Stomach smooth muscle (tissue), 2 donors: ENCODE data around the gene ARHGEF1.

Experiments used
- H3K27ac ChIP-seq: one replicate; pipeline ENCODE4 v1.7.0; 2013; ENCODE audit warnings: mild to moderate bottlenecking, low read length, inconsistent platforms
- H3K27me3 ChIP-seq, 2 donors: one replicate each; pipeline ENCODE4 v1.7.0; 2013; ENCODE audit warnings: low read length in 2 of 2; ENCODE audit not compliant: insufficient read depth in 2 of 2, control insufficient read depth in 1 of 2
- H3K36me3 ChIP-seq, 2 donors: one replicate each; pipeline ENCODE4 v1.7.0; 2013; ENCODE audit warnings: low read length in 2 of 2; ENCODE audit not compliant: control insufficient read depth in 2 of 2, insufficient read depth in 2 of 2
- H3K4me1 ChIP-seq: one replicate; pipeline ENCODE4 v1.7.0; 2013; ENCODE audit warnings: low read length; ENCODE audit not compliant: control insufficient read depth, insufficient read depth
- H3K4me3 ChIP-seq, 2 donors: one replicate each; pipeline ENCODE4 v1.7.0; 2013; ENCODE audit warnings: low read length in 2 of 2
- H3K9ac ChIP-seq, 2 donors: one replicate each; pipeline ENCODE4 v1.7.0; 2013; ENCODE audit warnings: low read length in 2 of 2, mild to moderate bottlenecking in 1 of 2
- H3K9me3 ChIP-seq, 2 donors: one replicate each; pipeline ENCODE4 v1.7.0; 2013; ENCODE audit warnings: low read length in 2 of 2; ENCODE audit not compliant: control insufficient read depth in 2 of 2
- donor health status: healthy.
- donor health status: Pancreatic carcinoma.

Gene ARHGEF1

GRCh38 chr19:41882568-41883462 is at the start of gene ARHGEF1:
Gene ARHGEF1 (plus strand): TSS chr19:41883184. CDS start chr19:41888083, 4,899 bp downstream.
- H3K27me3 ChIP-seq, result no peaks in the 10 kb centered on the region
- peaks cover 22% of the 10 kb centered on the region for H3K4me1 ChIP-seq
- peak within 1 kb of the TSS; percentile 93 to 98 for H3K4me3 ChIP-seq
- no peaks in the 10 kb centered on the region for H3K36me3 ChIP-seq
- no peaks in the 10 kb centered on the region for H3K9me3 ChIP-seq
- H3K27ac ChIP-seq, result peak within 1 kb of the TSS; percentile 55
- peak within 1 kb of the TSS; percentile 78 to 86 for H3K9ac ChIP-seq

- no peaks in the 10 kb centered on the region for H3K9me3 ChIP-seq
- H3K4me1 ChIP-seq, result no peaks in the 10 kb centered on the region
- H3K9ac ChIP-seq, result no peak overlapping the region
- H3K27ac ChIP-seq, result no peak overlapping the region
- no peaks in the 10 kb centered on the region for H3K36me3 ChIP-seq
- peaks cover 19 to 30% of the 10 kb centered on the region in 2 donors for H3K27me3 ChIP-seq
- H3K4me3 ChIP-seq, result no peak overlapping the region
These were observed 44.8 kb upstream of the ARHGEF1 start for GRCh38 chr19:41837981-41838708.

- Histone ChIP-seq H3K36me3 (no peaks in the 10 kb centered on the region), H3K9me3 (no peaks in the 10 kb centered on the region), H3K27me3 (peaks cover 19 to 30% of the 10 kb centered on the region in 2 donors), H3K27ac (no peak overlapping the region), H3K4me1 (no peaks in the 10 kb centered on the region), H3K9ac (no peak overlapping the region), H3K4me3 (no peak overlapping the region)
These were observed 43.8 kb upstream of the ARHGEF1 start for GRCh38 chr19:41839211-41839610.

GRCh38 chr19:41843371-41843770 is 39.6 kb upstream of the ARHGEF1 start:
- no peaks in the 10 kb centered on the region for H3K9me3 ChIP-seq
- no peak overlapping the region for H3K9ac ChIP-seq
- peaks cover 9 to 18% of the 10 kb centered on the region in 2 donors for H3K27me3 ChIP-seq
- H3K27ac ChIP-seq, result no peak overlapping the region
- H3K36me3 ChIP-seq, result no peaks in the 10 kb centered on the region
- H3K4me3 ChIP-seq, result no peak overlapping the region
- H3K4me1 ChIP-seq, result no peaks in the 10 kb centered on the region

- H3K27me3 ChIP-seq, result peaks cover 6 to 9% of the 10 kb centered on the region in 2 donors
- H3K9me3 ChIP-seq, result no peaks in the 10 kb centered on the region
- H3K27ac ChIP-seq, result no peak within 1 kb of the TSS
These were observed 38.4 kb upstream of the ARHGEF1 start, which contains the start of gene LYPD4 for GRCh38 chr19:41844601-41845000. Gene LYPD4 (minus strand): TSS chr19:41844683. CDS start chr19:41839285, 5,398 bp downstream.

GRCh38 chr19:41845001-41845050 is 38.2 kb upstream of the ARHGEF1 start, which contains the start of gene DMRTC2:
Gene DMRTC2 (plus strand): TSS chr19:41845042. CDS start chr19:41847429, 2,387 bp downstream.
- peaks cover 6 to 9% of the 10 kb centered on the region in 2 donors for H3K27me3 ChIP-seq
- H3K4me3 ChIP-seq, result no peak within 1 kb of the TSS
- no peak within 1 kb of the TSS for H3K27ac ChIP-seq
- H3K4me1 ChIP-seq, result no peaks in the 10 kb centered on the region
- H3K9ac ChIP-seq, result no peak within 1 kb of the TSS
- no peaks in the 10 kb centered on the region for H3K9me3 ChIP-seq
- no peaks in the 10 kb centered on the region for H3K36me3 ChIP-seq

More at GRCh38 chr19:41844601-41845000, 38.4 kb upstream of the ARHGEF1 start, which contains the start of gene LYPD4:
- Histone ChIP-seq H3K4me1 (no peaks in the 10 kb centered on the region), H3K9ac (no peak within 1 kb of the TSS), H3K36me3 (no peaks in the 10 kb centered on the region), H3K4me3 (no peak within 1 kb of the TSS)

- Histone ChIP-seq H3K9ac (no peak overlapping the region), H3K4me3 (no peak overlapping the region), H3K9me3 (no peaks in the 10 kb centered on the region), H3K4me1 (no peaks in the 10 kb centered on the region), H3K27me3 (peaks cover 6 to 9% of the 10 kb centered on the region in 2 donors), H3K27ac (no peak overlapping the region), H3K36me3 (no peaks in the 10 kb centered on the region)
These were observed 37.9 kb upstream of the ARHGEF1 start for GRCh38 chr19:41845051-41845590.

- H3K4me3 ChIP-seq, result no peak overlapping the region
- no peaks in the 10 kb centered on the region for H3K36me3 ChIP-seq
- H3K4me1 ChIP-seq, result no peaks in the 10 kb centered on the region
- H3K9ac ChIP-seq, result no peak overlapping the region
- no peak overlapping the region for H3K27ac ChIP-seq
- peaks cover 3 to 5% of the 10 kb centered on the region in 2 donors for H3K27me3 ChIP-seq
- no peaks in the 10 kb centered on the region for H3K9me3 ChIP-seq
These were observed 35.5 kb upstream of the ARHGEF1 start for GRCh38 chr19:41847351-41848105.

GRCh38 chr19:41848666-41849065 is 34.3 kb upstream of the ARHGEF1 start:
- H3K9me3 ChIP-seq, result no peaks in the 10 kb centered on the region
- H3K9ac ChIP-seq, result no peak overlapping the region
- H3K4me3 ChIP-seq, result no peak overlapping the region
- no peaks in the 10 kb centered on the region for H3K4me1 ChIP-seq
- H3K27ac ChIP-seq, result no peak overlapping the region
- H3K36me3 ChIP-seq, result no peaks in the 10 kb centered on the region
- peaks cover 3 to 6% of the 10 kb centered on the region in 2 donors for H3K27me3 ChIP-seq

GRCh38 chr19:41849067-41849466 is 33.9 kb upstream of the ARHGEF1 start:
- Histone ChIP-seq H3K9me3 (no peaks in the 10 kb centered on the region), H3K27me3 (peaks cover 3 to 8% of the 10 kb centered on the region in 2 donors), H3K9ac (no peak overlapping the region), H3K4me3 (no peak overlapping the region), H3K36me3 (no peaks in the 10 kb centered on the region), H3K4me1 (no peaks in the 10 kb centered on the region), H3K27ac (no peak overlapping the region)
